Fibroblast of the aortic adventitia (primary cell): Measurements from ENCODE around the gene DIDO1. TPM values are rescaled to one million over a fixed set of nuclear protein-coding genes. Genes with fewer than 3 reads are reported as not detected.

Source experiments
- DNase-seq: peaks from one replicate; pipeline ENCODE4 v3.0.0-alpha.2; 2010; ENCODE audit warnings: low read depth
- H3K4me3 ChIP-seq: 2 replicates; pipeline ENCODE4 v1.5.1; 2011; ENCODE audit warnings: low read depth, mild to moderate bottlenecking, control low read depth, low read length, moderate library complexity
- CTCF ChIP-seq: IDR thresholded peaks from 2 replicates; pipeline ENCODE4 v1.5.1; 2011; ENCODE audit warnings: mild to moderate bottlenecking, low read length, control low read depth, inconsistent platforms; ENCODE audit not compliant: insufficient read depth
- total RNA-seq: library from RNA; depleted of rRNA; stranded (reverse); fragments of >200 nt; gene quantifications from 2 replicates; pipeline ENCODE4 v1.2.3, GENCODE V29; 2012; ENCODE audit warnings: low replicate concordance

DIDO1 gene
- total RNA-seq, 1 donor: 48.4 TPM

DNA sequence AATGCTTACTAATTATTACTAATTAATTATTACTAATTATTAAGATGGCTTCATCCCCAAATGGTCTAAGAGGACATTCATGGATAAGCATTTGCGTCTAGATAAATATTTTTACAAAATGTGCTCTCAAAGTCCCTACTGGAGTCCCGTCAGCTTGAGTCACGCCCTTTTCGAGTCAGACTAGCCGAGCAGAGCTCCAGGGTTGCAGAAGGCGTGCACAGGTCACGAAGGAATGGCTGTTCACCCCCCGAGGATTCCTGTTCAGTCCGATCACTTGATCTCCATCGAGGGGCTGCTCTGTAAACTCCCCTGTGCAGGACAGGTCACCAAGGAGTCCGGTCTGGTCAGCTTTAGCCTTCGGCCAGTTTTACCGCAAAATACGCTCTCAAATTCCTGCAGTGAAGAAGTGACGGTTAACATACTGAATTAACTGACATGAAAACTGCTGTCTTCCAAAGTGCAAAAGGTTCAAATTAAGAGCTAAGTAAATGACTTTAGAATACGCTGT lies 84.5 kb downstream of the DIDO1 start:
- no peak for TF ChIP-seq CTCF
- no peak for DNase-seq
- no peak overlapping the region for H3K4me3 ChIP-seq

DNA sequence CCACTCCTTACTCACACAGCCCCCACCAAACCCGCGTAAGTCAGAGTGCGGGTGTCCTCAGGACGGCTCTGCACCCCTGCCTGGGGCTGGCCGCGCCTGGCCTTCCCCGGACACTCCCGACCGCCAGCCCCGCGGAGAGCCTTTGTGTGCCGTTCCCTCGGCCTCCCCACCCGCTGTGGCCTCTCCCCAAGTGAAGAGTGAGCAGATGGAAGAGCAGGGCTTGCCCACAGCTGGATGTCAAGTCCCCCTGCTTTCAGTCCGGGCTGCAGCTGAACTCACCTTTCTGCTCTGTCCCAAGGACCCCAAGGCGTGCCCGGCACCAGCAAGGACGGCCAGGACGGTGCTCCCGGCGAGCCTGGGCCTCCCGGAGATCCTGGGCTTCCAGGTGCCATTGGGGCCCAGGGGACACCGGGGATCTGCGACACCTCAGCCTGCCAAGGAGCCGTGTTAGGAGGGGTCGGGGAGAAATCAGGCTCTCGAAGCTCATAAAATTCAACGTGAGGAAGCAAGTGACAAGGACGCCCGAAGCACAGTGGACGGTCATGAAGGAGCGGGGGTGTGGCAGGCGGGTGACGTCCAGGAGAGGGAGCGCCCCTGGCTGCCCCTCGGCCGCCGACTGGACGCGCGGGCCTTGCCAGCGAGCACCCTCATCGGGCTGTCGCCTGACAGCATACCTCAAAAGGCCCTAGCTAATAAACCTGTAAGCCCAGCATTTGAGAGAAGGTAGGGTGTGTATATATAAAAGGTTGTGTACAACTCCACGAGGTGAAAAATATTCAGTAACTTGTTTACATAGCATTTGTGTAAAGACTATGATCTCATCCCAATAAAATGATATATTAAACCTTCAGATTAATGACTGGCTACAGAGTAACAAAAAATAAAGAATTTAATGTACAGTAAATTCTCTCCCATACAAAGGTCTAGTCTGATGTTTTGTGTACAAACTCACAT lies 85.8 kb downstream of the DIDO1 start:
- DNase-seq: no peak
- H3K4me3 ChIP-seq: no peak overlapping the region
- no peak for TF ChIP-seq CTCF

DNA sequence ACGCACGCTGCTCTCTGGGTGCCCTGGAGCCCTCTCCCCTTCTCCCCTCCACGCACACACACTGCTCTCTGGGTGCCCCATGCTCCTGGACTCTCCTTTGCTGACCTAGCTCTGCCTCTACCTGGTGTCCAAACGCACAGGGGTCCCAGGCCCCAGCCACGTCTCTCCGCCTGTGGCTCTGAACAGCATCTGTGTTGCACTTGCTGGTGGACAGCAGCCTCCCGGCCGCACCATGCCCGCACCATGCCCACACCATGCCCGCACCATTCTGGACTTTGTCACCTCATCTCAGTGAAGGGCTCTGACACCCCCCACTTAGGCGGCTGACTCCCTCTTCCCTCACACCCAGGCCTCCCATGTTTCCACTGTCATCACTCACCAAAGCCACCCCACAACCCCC lies 86.5 kb downstream of the DIDO1 start:
- DNase-seq: no peak
- TF ChIP-seq CTCF: no peak

GRCh38 chr20:62839261-62839660 lies 87.0 kb downstream of the DIDO1 start:
- H3K4me3 ChIP-seq: no peak overlapping the region
- no peak for DNase-seq
- TF ChIP-seq CTCF: no peak

More for the DNA sequence above, 86.5 kb downstream of the DIDO1 start:
- H3K4me3 ChIP-seq: no peak overlapping the region

GRCh38 chr20:62838128-62838891 lies 88.0 kb downstream of the DIDO1 start:
- no peak overlapping the region for H3K4me3 ChIP-seq
- TF ChIP-seq CTCF: no peak
- DNase-seq: no peak

- H3K4me3 ChIP-seq: no peak overlapping the region
- DNase-seq: no peak
- no peak for TF ChIP-seq CTCF
Measured at GRCh38 chr20:62837790-62838127, 88.5 kb downstream of the DIDO1 start.
